Smooth muscle cell (in vitro differentiated cells): ENCODE data around the gene XG. TPM values are rescaled to one million over a fixed set of nuclear protein-coding genes. Genes with fewer than 3 reads are reported as not detected.

Experiments used
- DNase-seq: peaks from one replicate; lab custom pipeline; 2025; ENCODE audit not compliant: unreplicated experiment; lab: John Stamatoyannopoulos, UW
- H2AFZ ChIP-seq: fragments of 200-600 bp; sonication (generic); 2 replicates; pipeline ENCODE4 v1.6.0; 2016; ENCODE audit warnings: antibody characterized with exemption, low read depth, mild to moderate bottlenecking
- H3F3A ChIP-seq: fragments of 200-600 bp; sonication (generic); 2 replicates; pipeline ENCODE4 v1.6.0; 2017; ENCODE audit warnings: antibody characterized with exemption, low read depth
- H3K27ac ChIP-seq: fragments of 200-600 bp; sonication (generic); 2 replicates; pipeline ENCODE4 v1.5.1; 2016; ENCODE audit warnings: low read depth, mild to moderate bottlenecking
- H3K27me3 ChIP-seq: fragments of 200-600 bp; sonication (generic); 2 replicates; pipeline ENCODE4 v1.6.1; 2016; ENCODE audit warnings: low read depth, mild to moderate bottlenecking
- H3K36me3 ChIP-seq: fragments of 200-600 bp; sonication (generic); 2 replicates; pipeline ENCODE4 v1.5.1; 2016; ENCODE audit warnings: low read depth
- H3K4me1 ChIP-seq: fragments of 200-600 bp; sonication (generic); 2 replicates; pipeline ENCODE4 v1.5.1; 2016; ENCODE audit warnings: low read depth
- H3K4me2 ChIP-seq: fragments of 200-600 bp; sonication (generic); 2 replicates; pipeline ENCODE4 v1.6.0; 2016; ENCODE audit warnings: mild to moderate bottlenecking
- H3K4me3 ChIP-seq: fragments of 200-600 bp; sonication (generic); 2 replicates; pipeline ENCODE4 v1.5.1; 2016; ENCODE audit warnings: mild to moderate bottlenecking
- H3K79me2 ChIP-seq: fragments of 200-600 bp; sonication (generic); 2 replicates; pipeline ENCODE4 v1.6.0; 2016; ENCODE audit warnings: low read depth, mild to moderate bottlenecking
- H3K9ac ChIP-seq: fragments of 200-600 bp; sonication (generic); 2 replicates; pipeline ENCODE4 v1.6.0; 2016; ENCODE audit warnings: low read depth
- H3K9me3 ChIP-seq: fragments of 200-600 bp; sonication (generic); replicated peaks from 2 replicates; pipeline ENCODE4 v1.5.1; 2016; ENCODE audit warnings: low read depth
- H4K20me1 ChIP-seq: fragments of 200-600 bp; sonication (generic); 2 replicates; pipeline ENCODE4 v1.6.0; 2016; ENCODE audit warnings: low read depth
- WGBS: methylation state at CpG from one replicate; pipeline ENCODE4 v1.1.7; 2016; ENCODE audit warnings: low lambda C conversion rate; 5-methylcytosine and 5-hydroxymethylcytosine counted together
- polyA plus RNA-seq: library from polyadenylated mRNA; unstranded; fragments of >200 nt; fragmentation: Nextera tagmentation; extraction: Ambion mirVana; gene quantifications from 2 replicates; pipeline ENCODE4 v1.2.1, GENCODE V29; 2016
- total RNA-seq: library from RNA; depleted of rRNA; stranded (reverse); fragments of >200 nt; gene quantifications from 2 replicates; pipeline ENCODE4 v1.2.3, GENCODE V29; 2014
- TF ChIP-seq, protein P1 (sequence below): fragments of 200-600 bp; sonication (generic); IDR thresholded peaks from 2 replicates; pipeline ENCODE4 v1.5.1; 2017; ENCODE audit warnings: borderline replicate concordance, mild to moderate bottlenecking, antibody characterized with exemption; ENCODE audit not compliant: insufficient read depth, poor library complexity, severe bottlenecking

The XG gene
- total and polyA plus RNA-seq, 2 experiments from 2014 or later = 1.1 to 1.3 TPM

DNA sequence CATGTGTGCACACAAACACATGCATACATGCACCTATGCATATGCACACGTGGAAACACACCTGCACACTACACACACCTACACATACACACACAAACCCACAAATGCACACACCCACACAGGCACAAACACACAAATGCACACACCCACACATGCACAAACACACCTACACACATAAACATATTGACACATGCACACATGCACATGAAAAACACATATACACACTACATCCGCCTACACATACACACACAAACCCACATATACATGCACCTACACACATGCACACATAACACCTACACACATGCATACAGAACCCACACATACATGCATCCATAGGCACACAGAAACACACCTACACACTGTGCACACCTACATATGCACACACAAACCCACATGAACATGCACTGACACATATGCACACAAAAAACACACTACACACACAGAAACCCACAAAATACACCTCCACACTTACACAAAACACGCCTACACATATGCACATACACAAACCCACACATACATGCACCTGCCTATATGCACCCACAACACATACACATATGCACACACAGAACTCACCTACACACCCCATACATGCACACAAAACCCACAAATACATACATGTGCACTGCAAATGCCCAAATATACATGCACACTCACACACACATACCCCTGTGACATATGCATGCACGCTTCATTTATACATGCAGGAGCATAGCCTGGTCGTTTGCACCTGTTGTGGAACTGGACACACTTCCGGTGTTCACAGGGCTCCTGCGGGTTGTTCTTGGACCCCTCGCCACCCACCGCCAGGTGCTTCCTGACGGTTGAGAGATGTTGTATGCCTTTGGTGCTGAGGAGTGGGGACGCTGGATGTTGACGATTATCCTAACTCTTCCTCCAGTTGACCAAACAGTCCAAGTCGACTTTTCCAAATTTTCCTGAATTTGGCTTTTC is 38.7 kb upstream of the XG start:
- Histone ChIP-seq H3K27me3 (no peaks in the 10 kb centered on the region), H3K9me3 (no peaks in the 10 kb centered on the region), H3K9ac (no peak overlapping the region), H3F3A (peaks cover 27% of the 10 kb centered on the region), H3K4me2 (no peak overlapping the region), H3K4me1 (peaks cover 4% of the 10 kb centered on the region), H4K20me1 (peaks cover 45% of the 10 kb centered on the region), H2AFZ (no peak overlapping the region), H3K4me3 (no peak overlapping the region), H3K36me3 (peaks cover 3% of the 10 kb centered on the region), H3K27ac (peak overlapping the region; percentile 100), H3K79me2 (peaks cover 84% of the 10 kb centered on the region)
- TF ChIP-seq, protein P1, sequence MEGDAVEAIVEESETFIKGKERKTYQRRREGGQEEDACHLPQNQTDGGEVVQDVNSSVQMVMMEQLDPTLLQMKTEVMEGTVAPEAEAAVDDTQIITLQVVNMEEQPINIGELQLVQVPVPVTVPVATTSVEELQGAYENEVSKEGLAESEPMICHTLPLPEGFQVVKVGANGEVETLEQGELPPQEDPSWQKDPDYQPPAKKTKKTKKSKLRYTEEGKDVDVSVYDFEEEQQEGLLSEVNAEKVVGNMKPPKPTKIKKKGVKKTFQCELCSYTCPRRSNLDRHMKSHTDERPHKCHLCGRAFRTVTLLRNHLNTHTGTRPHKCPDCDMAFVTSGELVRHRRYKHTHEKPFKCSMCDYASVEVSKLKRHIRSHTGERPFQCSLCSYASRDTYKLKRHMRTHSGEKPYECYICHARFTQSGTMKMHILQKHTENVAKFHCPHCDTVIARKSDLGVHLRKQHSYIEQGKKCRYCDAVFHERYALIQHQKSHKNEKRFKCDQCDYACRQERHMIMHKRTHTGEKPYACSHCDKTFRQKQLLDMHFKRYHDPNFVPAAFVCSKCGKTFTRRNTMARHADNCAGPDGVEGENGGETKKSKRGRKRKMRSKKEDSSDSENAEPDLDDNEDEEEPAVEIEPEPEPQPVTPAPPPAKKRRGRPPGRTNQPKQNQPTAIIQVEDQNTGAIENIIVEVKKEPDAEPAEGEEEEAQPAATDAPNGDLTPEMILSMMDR = no peak
- WGBS = 95% methylated on average over 13 of the region's 13 CpGs
- DNase-seq = no peak

DNA sequence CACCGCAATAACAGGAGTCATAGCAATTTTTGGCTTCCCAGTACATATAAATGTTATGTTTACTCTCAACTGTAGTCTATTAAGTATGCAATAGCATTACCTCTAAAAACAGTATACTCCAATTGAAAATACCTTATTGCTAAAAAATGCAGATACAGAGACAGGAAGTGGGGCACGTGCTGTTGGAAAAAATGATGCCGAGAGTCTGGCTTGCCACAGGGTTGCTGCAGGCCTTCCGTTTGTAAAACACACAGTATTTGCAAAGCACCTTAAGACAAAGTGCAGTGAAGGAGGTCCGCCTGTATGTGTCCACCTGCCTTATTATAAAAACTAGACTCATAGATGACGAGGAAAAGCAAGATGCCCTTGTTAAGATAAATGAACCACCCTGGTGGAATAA is 37.3 kb upstream of the XG start:
- peak overlapping the region; percentile 20 for H3K27ac ChIP-seq
- H3K4me1 ChIP-seq = no peaks in the 10 kb centered on the region
- DNase-seq = no peak
- H3K4me3 ChIP-seq = no peak overlapping the region
- no peaks in the 10 kb centered on the region for H3K9me3 ChIP-seq
- H3K4me2 ChIP-seq = no peak overlapping the region
- no peaks in the 10 kb centered on the region for H3K27me3 ChIP-seq
- WGBS = 71% methylated on average over 6 of the region's 6 CpGs
- H3K9ac ChIP-seq = no peak overlapping the region
- peaks cover 81% of the 10 kb centered on the region for H3K79me2 ChIP-seq
- H3F3A ChIP-seq = peaks cover 16% of the 10 kb centered on the region
- H2AFZ ChIP-seq = no peak overlapping the region
- TF ChIP-seq, protein P1 = no peak
- H4K20me1 ChIP-seq = peaks cover 31% of the 10 kb centered on the region
- peaks cover 11% of the 10 kb centered on the region for H3K36me3 ChIP-seq

DNA sequence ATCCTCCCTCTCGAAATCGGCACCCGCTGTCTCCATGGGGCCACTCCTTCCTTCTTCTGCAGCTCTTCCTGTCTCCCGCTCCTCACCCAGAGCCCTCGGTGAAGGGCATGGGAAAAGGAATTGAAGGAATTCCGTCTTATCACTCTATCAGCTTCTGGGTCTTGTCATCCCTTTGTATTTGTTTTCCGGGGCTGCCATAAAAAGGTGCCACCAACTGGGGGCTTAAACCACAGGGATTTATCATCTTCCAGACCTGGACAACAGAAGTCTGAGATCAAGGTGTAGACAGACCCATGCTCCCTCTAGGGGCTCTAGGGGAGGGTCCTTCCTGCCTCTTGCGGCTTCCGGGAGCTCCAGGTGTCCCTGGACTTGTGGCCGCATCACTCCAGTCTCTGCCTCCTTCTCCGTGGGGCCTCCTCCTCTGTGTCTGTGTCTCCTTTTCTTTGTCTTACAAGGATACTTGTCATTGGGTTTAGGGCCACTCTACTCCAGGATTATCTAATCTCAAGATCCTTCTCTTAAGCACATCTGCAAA is 36.7 kb upstream of the XG start:
- Histone ChIP-seq H3K27me3 (no peaks in the 10 kb centered on the region), H3K79me2 (peaks cover 83% of the 10 kb centered on the region), H3K4me1 (no peaks in the 10 kb centered on the region), H3K36me3 (peaks cover 17% of the 10 kb centered on the region), H3K9me3 (no peaks in the 10 kb centered on the region), H3K9ac (no peak overlapping the region), H2AFZ (no peak overlapping the region), H3K4me3 (no peak overlapping the region), H4K20me1 (peaks cover 27% of the 10 kb centered on the region), H3K4me2 (no peak overlapping the region), H3K27ac (peak overlapping the region; percentile 20), H3F3A (peaks cover 16% of the 10 kb centered on the region)
- TF ChIP-seq, protein P1 = no peak
- no peak for DNase-seq
- 62% methylated on average over 11 of the region's 11 CpGs for WGBS
